ENCODE results near the gene PLD4.
"Not testable (repeated sequence)": the region's sequence is repeated elsewhere in the genome, so short reads cannot be mapped to it uniquely, and the experiment has no call there.

The PLD4 gene

GRCh38 chr14:104900639-104901512 is 23.8 kb upstream of the PLD4 start:
- DNase-seq = no peak

GRCh38 chr14:104903990-104904389 is 20.7 kb upstream of the PLD4 start:
- DNase-seq = no peak

- not testable (repeated sequence) for DNase-seq
These were observed 19.8 kb upstream of the PLD4 start for GRCh38 chr14:104904650-104905578.

- DNase-seq = not testable (repeated sequence)
These were observed 19.1 kb upstream of the PLD4 start for GRCh38 chr14:104905579-104905933.

GRCh38 chr14:104908303-104908702 is 16.4 kb upstream of the PLD4 start:
- no peak for DNase-seq

GRCh38 chr14:104912053-104912452 is 12.6 kb upstream of the PLD4 start:
- no peak for DNase-seq

- DNase-seq = no peak
These were observed 11.2 kb upstream of the PLD4 start for GRCh38 chr14:104913435-104913834.

GRCh38 chr14:104917116-104917515 is 7.6 kb upstream of the PLD4 start:
- no peak for DNase-seq

- no peak for DNase-seq
These were observed 6.7 kb upstream of the PLD4 start for GRCh38 chr14:104917993-104918392.

- not testable (repeated sequence) for DNase-seq
These were observed 5.3 kb upstream of the PLD4 start for GRCh38 chr14:104919152-104919992.

- no peak for DNase-seq
These were observed 4.7 kb upstream of the PLD4 start for GRCh38 chr14:104919993-104920315.

GRCh38 chr14:104923640-104924420 is 849 bp upstream of the PLD4 start:
- no peak for DNase-seq

- DNase-seq = no peak
These were observed 655 bp downstream of the PLD4 start for GRCh38 chr14:104925214-104925854.

GRCh38 chr14:104925855-104926609 is 1.4 kb downstream of the PLD4 start:
- DNase-seq = no peak

GRCh38 chr14:104926619-104927431 is 2.1 kb downstream of the PLD4 start:
- peak; percentile 32 for DNase-seq

- no peak for DNase-seq
These were observed 2.7 kb downstream of the PLD4 start for GRCh38 chr14:104927432-104927816.

GRCh38 chr14:104927901-104928300 is 3.2 kb downstream of the PLD4 start:
- no peak for DNase-seq

GRCh38 chr14:104928391-104929133 is 3.9 kb downstream of the PLD4 start:
- no peak for DNase-seq

Measured in stimulated activated CD4-positive, alpha-beta T cell treated with anti-CD3 and anti-CD28 coated beads, Interleukin-15, amount 100 ng/mL, for 24 hours (primary cell).